Posterior vena cava (tissue), 2 donors: ENCODE measurements around the gene TTC28. TPM values are rescaled to one million over a fixed set of nuclear protein-coding genes. Genes with fewer than 3 reads are reported as not detected.
"Not testable (repeated sequence)": the region's sequence is repeated elsewhere in the genome, so short reads cannot be mapped to it uniquely, and the experiment has no call there.

Experiments used
- DNase-seq: peaks from one replicate; pipeline ENCODE4 v3.0.0-alpha.2; 2020; ENCODE audit warnings: low spot score
- intact Hi-C, 2 donors: fragments of 100-400 bp; cut with DNase I; formaldehyde crosslinking; loops; one replicate each; pipeline versions ENCODE4 v1.14.1 to v1.14.2; 2022 to 2023
- long read RNA-seq, 2 donors: library from polyadenylated mRNA; unstranded; transcript quantifications; one replicate each; pipeline ENCODE4 v2.0.0, GENCODE V29; 2020 to 2021
- total RNA-seq, 2 donors: library from RNA; stranded (reverse); fragmentation: NEBNext Ultra II Directional; extraction: Animal tissue kit (Norgen Biotek cat#: 25700); gene quantifications; one replicate each; pipeline ENCODE4 v1.2.1, GENCODE V29; 2021
- donor health status: DM: yes; HTN: yes; CAD: no.
- donor health status: DM: yes; HTN: yes; CAD: no.

TTC28 gene
- total RNA-seq, result 10 to 100 TPM; 36.6 to 51.2 TPM
- long read RNA-seq, donor 1, partial matches to known transcripts, result 1 of 28 reads
- long read RNA-seq, donor 1, other reads (novel, unspliced or antisense), result 24 of 28 reads
- long read RNA-seq, donor 2, partial matches to known transcripts, result 1 of 16 reads
- long read RNA-seq, donor 2, other reads (novel, unspliced or antisense), result 15 of 16 reads

DNA sequence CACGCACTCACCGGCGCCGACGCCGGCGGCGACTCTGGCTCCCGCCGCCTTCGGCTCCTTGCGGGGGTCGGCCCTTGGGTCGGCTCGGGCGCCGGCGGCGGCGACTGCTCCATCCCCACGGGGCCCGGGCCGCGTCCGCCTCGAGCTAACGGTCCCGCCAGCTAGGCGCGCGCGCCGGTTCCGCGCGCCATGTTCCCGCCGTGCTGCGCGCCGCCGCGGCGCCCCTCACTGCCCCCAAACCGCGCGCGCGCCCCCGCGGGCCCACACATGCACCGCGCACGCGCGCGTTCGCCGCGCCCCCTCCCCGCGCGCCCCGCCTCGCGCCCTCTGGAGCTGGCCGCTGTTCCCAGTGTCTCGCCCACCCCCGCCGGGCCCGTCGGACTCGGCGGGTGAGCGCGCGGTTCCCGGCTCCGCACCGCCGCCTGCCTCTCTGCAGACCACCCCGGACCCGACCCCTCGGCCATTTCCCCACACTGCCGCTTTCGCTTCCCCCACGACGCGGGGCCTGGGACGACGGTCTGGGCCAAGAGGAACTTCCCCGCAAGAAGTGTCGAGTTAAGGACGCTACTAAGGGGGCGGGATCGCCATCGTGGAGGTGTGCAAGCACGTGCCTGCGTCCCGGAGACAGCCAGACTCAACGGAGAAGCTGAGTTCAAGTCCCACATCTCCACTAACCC, at the start of gene TTC28:
Gene TTC28, minus strand, starts transcription at position 230 of the 677 bp plus-strand sequence. Its CDS starts 117 bp downstream, at position 113.
- intact Hi-C loops, result not testable (repeated sequence)
- peak; percentile 95 for DNase-seq

GRCh38 chr22:28728621-28729313, 49.1 kb upstream of the TTC28 start:
- DNase-seq, result no peak
- intact Hi-C loops, result no loop called here

DNA sequence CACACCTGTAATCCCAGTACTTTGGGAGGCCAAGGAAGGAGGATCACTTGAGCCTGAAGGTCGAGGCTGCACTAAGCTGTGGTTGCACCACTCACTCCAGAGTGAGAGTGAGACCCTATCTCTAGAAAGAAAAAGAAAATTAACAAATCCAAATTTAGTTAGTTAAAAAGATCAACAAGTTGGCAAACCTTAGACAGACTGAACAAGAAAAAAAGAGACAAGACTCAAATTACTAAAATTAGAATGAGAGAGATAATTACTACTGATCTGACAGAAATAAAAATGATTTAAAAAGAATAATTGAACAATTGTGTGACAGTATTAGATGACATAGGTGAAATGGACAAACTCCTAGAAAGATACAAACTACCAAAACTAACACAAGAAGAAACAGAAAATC, 48.4 kb upstream of the TTC28 start:
- DNase-seq, result no peak
- intact Hi-C loops, result no loop called here

GRCh38 chr22:28718044-28718443, 38.4 kb upstream of the TTC28 start:
- intact Hi-C loops, result no loop called here
- no peak for DNase-seq

DNA sequence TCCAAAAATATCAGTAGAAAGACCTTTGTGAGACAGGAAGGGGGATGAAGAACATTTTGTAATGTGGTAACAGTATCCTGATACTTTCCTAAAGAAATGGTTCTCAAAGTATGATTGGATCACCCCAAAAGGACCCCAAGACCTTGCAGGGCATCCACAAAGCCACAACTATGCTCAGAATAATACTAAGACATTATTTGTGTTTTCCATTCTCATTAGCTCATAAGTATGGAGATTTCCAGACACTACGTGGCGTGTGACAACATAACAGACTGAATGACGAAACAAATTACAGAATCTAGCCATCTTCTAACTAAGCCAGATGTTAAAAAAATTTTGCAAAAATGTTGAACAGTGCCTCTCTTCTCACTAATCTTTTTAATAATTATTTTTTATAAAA, 37.0 kb upstream of the TTC28 start:
- intact Hi-C loops, result no loop called here
- no peak for DNase-seq

GRCh38 chr22:28715611-28716010, 36.0 kb upstream of the TTC28 start:
- no peak for DNase-seq
- intact Hi-C loops, result no loop called here

DNA sequence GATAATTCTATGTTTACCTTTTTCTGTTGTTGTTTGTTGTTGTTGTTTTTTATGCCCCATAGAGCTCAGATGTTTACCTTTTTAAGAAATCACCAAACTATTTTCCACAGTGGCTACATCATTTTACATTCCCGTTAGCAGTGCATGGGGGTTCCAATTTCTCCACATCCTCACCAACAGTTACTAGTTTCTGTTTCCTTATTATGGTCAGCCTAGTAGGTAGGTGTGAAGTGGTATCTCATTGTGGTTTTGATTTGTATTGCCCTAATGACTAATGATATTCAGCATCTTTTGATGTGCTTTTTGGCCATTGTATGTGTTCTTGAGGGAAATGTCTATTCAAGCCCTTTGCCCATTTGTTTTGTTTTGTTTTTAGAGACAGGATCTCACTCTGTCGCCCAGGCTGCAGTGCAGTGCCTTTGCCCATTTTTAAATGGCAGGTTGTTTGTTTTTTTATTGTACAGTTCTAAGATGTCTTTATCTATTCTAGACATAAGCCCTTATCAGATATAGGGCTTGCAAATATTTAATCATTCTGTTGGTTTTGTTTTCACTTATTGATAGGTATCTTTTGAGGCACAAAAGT, 34.5 kb upstream of the TTC28 start:
- intact Hi-C loops, result no loop called here
- DNase-seq, result no peak

- intact Hi-C loops, result no loop called here
- DNase-seq, result no peak
These were observed 32.5 kb upstream of the TTC28 start for GRCh38 chr22:28711820-28712777.

- no peak for DNase-seq
- intact Hi-C loops, result no loop called here
These were observed 31.7 kb upstream of the TTC28 start for GRCh38 chr22:28711341-28711740.

GRCh38 chr22:28710576-28711191, 31.0 kb upstream of the TTC28 start:
- intact Hi-C loops, result no loop called here

GRCh38 chr22:28710107-28710506, 30.5 kb upstream of the TTC28 start:
- DNase-seq, result no peak
- intact Hi-C loops, result no loop called here

More at GRCh38 chr22:28710576-28711191, 31.0 kb upstream of the TTC28 start:
- no peak for DNase-seq

- intact Hi-C loops, result no loop called here
- DNase-seq, result no peak
These were observed 27.2 kb upstream of the TTC28 start for GRCh38 chr22:28706845-28707244.

DNA sequence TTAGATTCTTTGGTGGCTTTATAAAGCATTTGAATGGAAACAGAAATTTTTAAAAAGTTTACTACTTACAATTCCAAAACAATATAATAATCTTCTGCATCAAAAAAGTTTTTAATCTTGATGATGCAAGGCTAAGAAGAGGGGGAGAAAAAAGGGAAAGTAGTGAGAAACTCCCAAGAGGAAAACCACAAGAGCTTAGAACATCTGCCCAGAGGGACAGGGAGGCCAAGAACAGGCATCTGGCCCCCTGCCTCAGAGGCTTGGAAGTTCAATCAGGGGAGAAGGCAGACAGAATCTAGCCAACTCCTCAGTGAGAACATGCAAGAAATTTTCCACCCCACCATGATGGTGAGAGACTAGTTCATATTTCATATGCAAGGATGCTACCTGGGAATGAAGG, 23.8 kb upstream of the TTC28 start:
- intact Hi-C loops, result no loop called here

DNA sequence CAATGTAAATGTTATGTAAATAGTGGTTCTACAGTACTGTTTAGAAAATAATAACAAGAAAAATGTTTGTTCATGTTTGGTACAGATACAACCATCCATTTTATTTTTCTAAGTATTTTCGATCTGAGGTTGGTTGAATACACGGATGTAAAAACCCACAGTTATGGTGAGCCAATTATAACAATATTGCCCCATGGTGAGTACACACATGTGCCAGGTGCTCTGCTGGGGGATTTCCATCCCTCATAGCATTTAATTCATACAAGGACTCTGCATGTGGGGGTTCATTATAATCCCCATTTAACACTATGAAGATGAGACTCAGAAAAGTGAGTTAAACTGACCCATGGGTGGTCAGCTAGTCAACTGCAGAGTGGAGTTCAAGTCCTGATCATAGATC, 23.3 kb upstream of the TTC28 start:
- intact Hi-C loops, result no loop called here
- no peak for DNase-seq

More for the DNA sequence above, 23.8 kb upstream of the TTC28 start:
- no peak for DNase-seq

DNA sequence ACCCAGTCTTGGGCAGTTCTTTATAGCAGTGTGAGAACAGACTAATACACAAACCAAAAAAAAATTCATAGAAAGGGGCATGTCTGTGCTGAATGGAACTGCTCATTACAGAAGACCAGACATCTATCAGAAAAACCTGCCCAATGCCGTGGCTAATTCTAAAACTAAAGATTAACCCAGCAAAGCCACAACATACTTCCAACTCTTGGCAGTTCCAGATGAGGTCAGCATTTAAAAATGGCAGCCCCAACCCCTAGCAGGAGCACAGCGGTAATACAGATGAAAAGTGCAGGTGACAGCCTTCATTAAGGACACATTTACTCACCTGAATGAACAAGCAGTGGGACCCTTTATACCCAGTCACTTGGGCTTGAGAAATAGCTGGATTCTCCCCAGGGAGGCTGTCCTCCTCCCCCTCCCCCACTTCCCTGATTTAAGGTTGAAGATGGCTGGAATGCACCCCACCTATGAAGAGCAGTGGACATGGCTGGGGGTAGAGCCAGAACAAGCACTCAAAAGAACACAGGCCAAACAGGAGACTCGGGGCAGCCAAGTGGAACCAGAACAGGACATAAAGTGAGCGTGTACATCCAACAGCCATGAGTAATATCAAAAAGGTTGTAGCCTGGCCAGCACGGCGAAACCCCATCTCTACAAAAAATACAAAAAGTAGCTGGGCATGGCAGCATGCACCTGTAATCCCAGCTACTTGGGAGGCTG, 13.6 kb upstream of the TTC28 start:
- intact Hi-C loops, DNase-seq: not testable (repeated sequence)

GRCh38 chr22:28689796-28690195, 10.2 kb upstream of the TTC28 start:
- intact Hi-C loops, DNase-seq: not testable (repeated sequence)

GRCh38 chr22:28682966-28683365, 3.3 kb upstream of the TTC28 start:
- DNase-seq, intact Hi-C loops: not testable (repeated sequence)
